H1 (cell line): Measurements from ENCODE around the gene CGB5.

ENCODE experiments used
- EZH2 ChIP-seq: fragments of 200-600 bp; sonication (generic); IDR thresholded peaks from 2 replicates; pipeline ENCODE4 v1.7.1; 2012; ENCODE audit warnings: low read depth, mild to moderate bottlenecking, moderate library complexity, low read length, inconsistent platforms; ENCODE audit not compliant: severe bottlenecking
- TEAD4 ChIP-seq: IDR thresholded peaks from 2 replicates; pipeline ENCODE4 v1.6.1; 2012; ENCODE audit warnings: low read depth, low read length, inconsistent platforms, mixed read lengths
- TF ChIP-seq, protein P1 (sequence below), 3 experiments: IDR thresholded peaks; 1 replicate in 2 of 3; 2 replicates in 1 of 3; pipeline versions ENCODE4 v1.5.1 to v1.6.1; 2011; ENCODE audit warnings: low read length in 3 of 3, mild to moderate bottlenecking in 3 of 3, inconsistent platforms in 2 of 3, low read depth in 1 of 3, moderate library complexity in 1 of 3; ENCODE audit not compliant: insufficient read depth in 1 of 3; ENCODE audit errors: control extremely low read depth in 1 of 3

DNA sequence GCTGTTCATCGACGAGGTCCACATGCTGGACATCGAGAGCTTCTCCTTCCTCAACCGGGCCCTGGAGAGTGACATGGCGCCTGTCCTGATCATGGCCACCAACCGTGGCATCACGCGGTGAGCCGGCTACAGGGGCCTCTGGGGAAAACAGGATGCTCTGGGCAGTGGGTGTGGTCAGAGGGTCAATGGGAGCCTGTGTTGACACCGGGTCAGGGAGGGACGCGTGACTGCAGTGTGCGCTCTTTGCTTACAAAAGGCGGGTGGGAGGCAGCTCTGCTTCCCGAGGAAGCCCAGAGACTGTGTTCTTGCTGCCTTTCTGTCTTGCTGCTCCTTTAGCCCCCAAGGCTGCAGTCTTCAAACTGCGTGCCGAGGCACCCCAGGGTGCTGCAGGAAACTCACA lies 32.5 kb upstream of the CGB5 start:
- TF ChIP-seq, protein P1, sequence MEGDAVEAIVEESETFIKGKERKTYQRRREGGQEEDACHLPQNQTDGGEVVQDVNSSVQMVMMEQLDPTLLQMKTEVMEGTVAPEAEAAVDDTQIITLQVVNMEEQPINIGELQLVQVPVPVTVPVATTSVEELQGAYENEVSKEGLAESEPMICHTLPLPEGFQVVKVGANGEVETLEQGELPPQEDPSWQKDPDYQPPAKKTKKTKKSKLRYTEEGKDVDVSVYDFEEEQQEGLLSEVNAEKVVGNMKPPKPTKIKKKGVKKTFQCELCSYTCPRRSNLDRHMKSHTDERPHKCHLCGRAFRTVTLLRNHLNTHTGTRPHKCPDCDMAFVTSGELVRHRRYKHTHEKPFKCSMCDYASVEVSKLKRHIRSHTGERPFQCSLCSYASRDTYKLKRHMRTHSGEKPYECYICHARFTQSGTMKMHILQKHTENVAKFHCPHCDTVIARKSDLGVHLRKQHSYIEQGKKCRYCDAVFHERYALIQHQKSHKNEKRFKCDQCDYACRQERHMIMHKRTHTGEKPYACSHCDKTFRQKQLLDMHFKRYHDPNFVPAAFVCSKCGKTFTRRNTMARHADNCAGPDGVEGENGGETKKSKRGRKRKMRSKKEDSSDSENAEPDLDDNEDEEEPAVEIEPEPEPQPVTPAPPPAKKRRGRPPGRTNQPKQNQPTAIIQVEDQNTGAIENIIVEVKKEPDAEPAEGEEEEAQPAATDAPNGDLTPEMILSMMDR (IDR thresholded peaks at IDR 0.05; ENCODE audit: control extremely low read depth in 1 of 3, insufficient read depth in 1 of 3, low read depth in 1 of 3, low read length in 3 of 3): no peak
- no peak for TF ChIP-seq TEAD4
- TF ChIP-seq EZH2: no peak
